HG03460 (cell line): ENCODE measurements around the gene FBXO40.
A peak's percentile ranks its signal among the peaks of the same experiment; 100 is the strongest.

Source experiments
- ATAC-seq: cut with Tn5 transposase; IDR thresholded peaks from one replicate; pipeline ENCODE4 v1.9.1; 2021; ENCODE audit not compliant: unreplicated experiment

Gene FBXO40

GRCh38 chr3:121606106-121606505, 12.9 kb downstream of the FBXO40 start:
- no peak for ATAC-seq

- ATAC-seq: no peak
These were observed 26.5 kb downstream of the FBXO40 start for GRCh38 chr3:121619691-121620090.

- no peak for ATAC-seq
These were observed 28.3 kb downstream of the FBXO40 start for GRCh38 chr3:121621491-121621890.

- ATAC-seq: no peak
These were observed 31.1 kb downstream of the FBXO40 start for GRCh38 chr3:121624147-121624899.

- no peak for ATAC-seq
These were observed 33.3 kb downstream of the FBXO40 start for GRCh38 chr3:121626495-121626894.

GRCh38 chr3:121627211-121627610, 34.0 kb downstream of the FBXO40 start:
- no peak for ATAC-seq

GRCh38 chr3:121627622-121628021, 34.4 kb downstream of the FBXO40 start:
- no peak for ATAC-seq

- ATAC-seq: no peak
These were observed 36.4 kb downstream of the FBXO40 start for GRCh38 chr3:121629601-121630000.

- ATAC-seq: peak; percentile 50
These were observed 37.2 kb downstream of the FBXO40 start for GRCh38 chr3:121630355-121630754.

- ATAC-seq: no peak
These were observed 44.7 kb downstream of the FBXO40 start for GRCh38 chr3:121637922-121638321.

GRCh38 chr3:121641127-121641526, 47.9 kb downstream of the FBXO40 start:
- ATAC-seq: no peak

- no peak for ATAC-seq
These were observed 49.6 kb downstream of the FBXO40 start for GRCh38 chr3:121642601-121643314.

- no peak for ATAC-seq
These were observed 51.9 kb downstream of the FBXO40 start for GRCh38 chr3:121645054-121645453.

GRCh38 chr3:121648219-121648958, 55.2 kb downstream of the FBXO40 start:
- no peak for ATAC-seq

GRCh38 chr3:121649645-121650044, 56.5 kb downstream of the FBXO40 start:
- no peak for ATAC-seq

GRCh38 chr3:121651684-121652083, 58.5 kb downstream of the FBXO40 start:
- ATAC-seq: no peak

- no peak for ATAC-seq
These were observed 61.6 kb downstream of the FBXO40 start for GRCh38 chr3:121654493-121655385.

GRCh38 chr3:121658716-121659435, 65.7 kb downstream of the FBXO40 start:
- ATAC-seq: no peak

GRCh38 chr3:121659586-121659985, 66.4 kb downstream of the FBXO40 start:
- no peak for ATAC-seq
